DND-41 (cell line): ENCODE measurements around the gene RPS18.

Experiments used
- ATAC-seq: fragments of 200-7000 bp; cut with Tn5 transposase; 3 replicates; pipeline ENCODE4 v1.9.1; 2021; ENCODE audit warnings: low read depth; ENCODE audit not compliant: insufficient read depth
- DNase-seq: peaks from one replicate; pipeline ENCODE4 v3.0.0-alpha.2; 2020
- H2AFZ ChIP-seq: 2 replicates; pipeline ENCODE4 v1.6.0; 2012; ENCODE audit warnings: low read depth, low read length
- H3K27ac ChIP-seq: 2 replicates; pipeline ENCODE4 v1.5.1; 2012; ENCODE audit warnings: low read length, inconsistent platforms
- H3K27me3 ChIP-seq: fragments of 200-600 bp; sonication (generic); 2 replicates; pipeline ENCODE4 v1.6.0; 2012; ENCODE audit warnings: low read length, mild to moderate bottlenecking, inconsistent platforms; ENCODE audit not compliant: insufficient read depth, poor library complexity
- H3K36me3 ChIP-seq: 2 replicates; pipeline ENCODE4 v1.5.1; 2012; ENCODE audit warnings: low read length, inconsistent platforms; ENCODE audit not compliant: insufficient read depth
- H3K4me1 ChIP-seq: 2 replicates; pipeline ENCODE4 v1.5.1; 2012; ENCODE audit warnings: mild to moderate bottlenecking, low read length; ENCODE audit not compliant: insufficient read depth
- H3K4me2 ChIP-seq: 2 replicates; pipeline ENCODE4 v1.6.0; 2012; ENCODE audit warnings: mild to moderate bottlenecking, moderate library complexity, low read length, inconsistent platforms; ENCODE audit not compliant: insufficient read depth
- H3K4me3 ChIP-seq, 2 experiments: fragments of 200-600 bp in 1 of 2; shearing (Covaris generic) in 1 of 2; 2 replicates each; pipeline ENCODE4 v1.5.1; 2012 to 2016; ENCODE audit warnings: inconsistent platforms in 2 of 2, low read length in 2 of 2, mild to moderate bottlenecking in 2 of 2, low read depth in 1 of 2, moderate library complexity in 1 of 2
- H3K79me2 ChIP-seq: 2 replicates; pipeline ENCODE4 v1.6.0; 2012; ENCODE audit warnings: low read length, inconsistent platforms; ENCODE audit not compliant: insufficient read depth
- H3K9ac ChIP-seq: 2 replicates; pipeline ENCODE4 v1.6.0; 2012; ENCODE audit warnings: low read depth, mild to moderate bottlenecking, inconsistent platforms, low read length, moderate library complexity
- H3K9me3 ChIP-seq: 2 replicates; pipeline ENCODE4 v1.5.1; 2012; ENCODE audit warnings: low read length, moderate library complexity, mild to moderate bottlenecking, inconsistent platforms; ENCODE audit not compliant: insufficient read depth, severe bottlenecking
- H4K20me1 ChIP-seq: 2 replicates; pipeline ENCODE4 v1.6.0; 2012; ENCODE audit warnings: low read length; ENCODE audit not compliant: insufficient read depth
- EZH2 ChIP-seq: IDR thresholded peaks from 3 replicates; pipeline ENCODE4 v1.6.1; 2012; ENCODE audit warnings: borderline replicate concordance, low read depth, mild to moderate bottlenecking, moderate library complexity, low read length, inconsistent platforms; ENCODE audit not compliant: severe bottlenecking
- TF ChIP-seq, protein P1 (sequence below): IDR thresholded peaks from 2 replicates; pipeline ENCODE4 v1.5.1; 2012; ENCODE audit warnings: borderline replicate concordance, low read length, moderate library complexity, mild to moderate bottlenecking; ENCODE audit not compliant: poor library complexity, severe bottlenecking; ENCODE audit errors: extremely low read depth

Gene RPS18

DNA sequence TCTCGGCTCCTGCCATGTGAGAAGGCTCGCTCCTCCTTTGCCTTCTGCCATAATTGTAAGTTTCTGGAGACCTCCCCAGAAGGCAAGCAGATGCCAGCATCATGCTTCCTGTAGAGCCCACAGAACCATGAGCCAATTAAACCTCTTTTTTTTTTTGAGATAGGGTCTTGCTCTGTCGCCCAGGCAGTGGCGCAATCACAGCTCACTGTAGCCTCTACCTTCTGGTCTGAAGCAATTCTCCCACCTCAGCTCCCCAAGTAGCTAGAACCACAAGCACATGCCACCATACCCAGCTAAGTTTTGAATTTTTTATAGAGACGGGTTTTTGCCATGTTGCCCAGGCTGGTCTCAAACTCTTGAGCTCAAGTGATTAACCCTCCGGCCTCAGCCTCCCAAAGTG is 35.0 kb upstream of the RPS18 start:
- Histone ChIP-seq H3K9ac (no peak overlapping the region), H4K20me1 (no peaks in the 10 kb centered on the region), H3K4me3 (no peak overlapping the region), H3K36me3 (no peaks in the 10 kb centered on the region), H3K4me1 (no peaks in the 10 kb centered on the region), H3K4me2 (no peak overlapping the region), H3K79me2 (no peaks in the 10 kb centered on the region), H2AFZ (no peak overlapping the region), H3K9me3 (no peaks in the 10 kb centered on the region), H3K27me3 (peaks cover 25% of the 10 kb centered on the region), H3K27ac (no peak overlapping the region)
- TF ChIP-seq, protein P1, sequence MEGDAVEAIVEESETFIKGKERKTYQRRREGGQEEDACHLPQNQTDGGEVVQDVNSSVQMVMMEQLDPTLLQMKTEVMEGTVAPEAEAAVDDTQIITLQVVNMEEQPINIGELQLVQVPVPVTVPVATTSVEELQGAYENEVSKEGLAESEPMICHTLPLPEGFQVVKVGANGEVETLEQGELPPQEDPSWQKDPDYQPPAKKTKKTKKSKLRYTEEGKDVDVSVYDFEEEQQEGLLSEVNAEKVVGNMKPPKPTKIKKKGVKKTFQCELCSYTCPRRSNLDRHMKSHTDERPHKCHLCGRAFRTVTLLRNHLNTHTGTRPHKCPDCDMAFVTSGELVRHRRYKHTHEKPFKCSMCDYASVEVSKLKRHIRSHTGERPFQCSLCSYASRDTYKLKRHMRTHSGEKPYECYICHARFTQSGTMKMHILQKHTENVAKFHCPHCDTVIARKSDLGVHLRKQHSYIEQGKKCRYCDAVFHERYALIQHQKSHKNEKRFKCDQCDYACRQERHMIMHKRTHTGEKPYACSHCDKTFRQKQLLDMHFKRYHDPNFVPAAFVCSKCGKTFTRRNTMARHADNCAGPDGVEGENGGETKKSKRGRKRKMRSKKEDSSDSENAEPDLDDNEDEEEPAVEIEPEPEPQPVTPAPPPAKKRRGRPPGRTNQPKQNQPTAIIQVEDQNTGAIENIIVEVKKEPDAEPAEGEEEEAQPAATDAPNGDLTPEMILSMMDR: no peak
- TF ChIP-seq EZH2: no peak
- DNase-seq (no peak), ATAC-seq (no peak)

DNA sequence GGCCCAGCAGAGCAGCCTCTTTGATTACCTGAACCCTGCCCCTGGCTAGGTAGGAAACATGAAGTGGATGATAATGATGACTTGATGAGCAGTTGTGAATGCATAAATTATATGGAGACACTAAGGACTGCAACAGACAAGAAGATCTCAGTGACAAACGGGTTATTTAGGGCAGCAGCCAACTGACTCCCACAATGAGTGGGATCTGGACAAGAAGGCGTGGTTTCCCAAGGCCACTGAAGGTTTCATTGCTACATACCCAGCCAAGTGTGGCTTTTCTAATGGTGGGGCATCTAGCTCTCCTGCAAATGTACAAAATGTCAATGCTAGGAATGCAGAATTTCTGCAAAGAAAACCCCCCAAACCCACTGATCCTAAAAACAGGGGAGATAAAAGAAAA is 34.1 kb upstream of the RPS18 start:
- H3K4me3 ChIP-seq: no peak overlapping the region
- no peaks in the 10 kb centered on the region for H3K79me2 ChIP-seq
- H3K4me1 ChIP-seq: no peaks in the 10 kb centered on the region
- H3K9ac ChIP-seq: no peak overlapping the region
- H3K9me3 ChIP-seq: no peaks in the 10 kb centered on the region
- ATAC-seq (no peak), DNase-seq (no peak)
- peaks cover 29% of the 10 kb centered on the region for H3K27me3 ChIP-seq
- TF ChIP-seq EZH2: no peak
- TF ChIP-seq, protein P1: no peak
- H3K36me3 ChIP-seq: no peaks in the 10 kb centered on the region
- no peak overlapping the region for H2AFZ ChIP-seq
- H3K27ac ChIP-seq: no peak overlapping the region
- no peaks in the 10 kb centered on the region for H4K20me1 ChIP-seq
- no peak overlapping the region for H3K4me2 ChIP-seq

DNA sequence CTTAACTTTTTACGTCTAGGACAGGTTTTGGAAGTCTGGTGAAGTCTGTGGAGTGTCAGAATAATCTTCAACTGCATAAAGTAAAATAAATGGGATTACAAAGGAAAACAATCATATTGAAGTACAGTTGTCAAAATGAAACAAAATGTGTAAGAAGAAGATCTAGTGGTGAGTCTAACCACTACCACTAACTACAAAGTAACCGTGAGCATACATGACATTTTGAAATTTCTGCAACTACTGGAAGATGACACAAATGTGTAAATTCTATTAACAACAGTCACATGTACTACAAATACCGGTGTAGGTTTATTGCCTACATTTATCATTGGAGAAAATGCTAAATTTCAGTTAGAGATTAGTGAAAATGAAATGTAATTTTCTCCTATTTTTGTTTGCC is 29.9 kb upstream of the RPS18 start:
- Histone ChIP-seq H3K4me1 (no peaks in the 10 kb centered on the region), H3K27ac (no peak overlapping the region), H3K36me3 (no peaks in the 10 kb centered on the region), H3K9ac (no peak overlapping the region), H3K27me3 (peaks cover 17% of the 10 kb centered on the region), H3K9me3 (no peaks in the 10 kb centered on the region), H2AFZ (no peak overlapping the region), H3K4me2 (no peak overlapping the region), H3K4me3 (no peak overlapping the region), H3K79me2 (no peaks in the 10 kb centered on the region), H4K20me1 (no peaks in the 10 kb centered on the region)
- DNase-seq (no peak), ATAC-seq (no peak)
- TF ChIP-seq, protein P1: no peak
- TF ChIP-seq EZH2: no peak

DNA sequence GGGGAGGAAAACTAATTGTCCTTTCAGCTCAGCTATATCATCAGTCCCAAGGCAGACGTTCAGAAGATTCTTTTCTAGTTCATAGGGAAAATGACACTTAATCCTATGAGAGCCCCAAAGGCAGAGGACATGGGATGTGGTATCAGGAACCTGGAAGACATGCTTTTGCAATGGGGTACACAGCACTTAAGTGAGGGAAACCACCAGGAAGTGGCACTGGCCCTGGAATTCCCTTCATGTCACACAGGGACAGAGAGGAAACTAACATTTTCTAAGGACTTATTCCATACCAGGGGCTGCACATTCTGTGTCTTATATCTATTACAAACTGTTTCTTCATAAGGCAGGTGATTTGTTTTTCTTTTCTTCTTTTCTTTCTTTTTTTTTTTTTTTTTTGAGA is 28.4 kb upstream of the RPS18 start:
- DNase-seq: no peak
- Histone ChIP-seq H3K27me3 (peaks cover 12% of the 10 kb centered on the region), H3K4me3 (no peak overlapping the region), H3K9me3 (no peaks in the 10 kb centered on the region), H3K4me1 (peaks cover 8% of the 10 kb centered on the region), H4K20me1 (no peaks in the 10 kb centered on the region), H3K27ac (no peak overlapping the region), H3K79me2 (no peaks in the 10 kb centered on the region), H3K36me3 (no peaks in the 10 kb centered on the region), H2AFZ (no peak overlapping the region), H3K4me2 (no peak overlapping the region), H3K9ac (no peak overlapping the region)
- no peak for ATAC-seq
- no peak for TF ChIP-seq EZH2
- TF ChIP-seq, protein P1: no peak
